OCI-LY1 (cell line): ENCODE results near the gene ASIC4.

Experiments used
- H2AFZ ChIP-seq: fragments of 200-600 bp; sonication (generic), shearing (Covaris generic); 2 replicates; pipeline ENCODE4 v1.6.0; 2014; ENCODE audit warnings: antibody characterized with exemption, mild to moderate bottlenecking, low read length
- H3F3A ChIP-seq: fragments of 200-600 bp; sonication (generic), shearing (Covaris generic); 2 replicates; pipeline ENCODE4 v1.6.0; 2014; ENCODE audit warnings: mild to moderate bottlenecking, antibody characterized with exemption, low read length, moderate library complexity; ENCODE audit not compliant: insufficient read depth
- H3K27ac ChIP-seq: fragments of 200-600 bp; sonication (generic); 2 replicates; pipeline ENCODE4 v1.5.1; 2014; ENCODE audit warnings: low read length, mixed run types, mild to moderate bottlenecking, low read depth; ENCODE audit not compliant: poor library complexity, severe bottlenecking
- H3K27me3 ChIP-seq: fragments of 200-600 bp; sonication (generic); 2 replicates; pipeline ENCODE4 v1.6.0; 2014; ENCODE audit warnings: antibody characterized with exemption, mild to moderate bottlenecking, low read length, moderate library complexity; ENCODE audit not compliant: insufficient read depth
- H3K36me3 ChIP-seq: fragments of 200-600 bp; sonication (generic); 2 replicates; pipeline ENCODE4 v1.6.1; 2014; ENCODE audit warnings: mild to moderate bottlenecking, antibody characterized with exemption, low read length, moderate library complexity, mixed read lengths; ENCODE audit not compliant: insufficient read depth
- H3K4me1 ChIP-seq: fragments of 200-600 bp; sonication (generic); 2 replicates; pipeline ENCODE4 v1.5.1; 2014; ENCODE audit warnings: mild to moderate bottlenecking, low read length, moderate library complexity; ENCODE audit not compliant: insufficient read depth, severe bottlenecking
- H3K4me2 ChIP-seq: fragments of 200-600 bp; sonication (generic), shearing (Covaris generic); 2 replicates; pipeline ENCODE4 v1.6.1; 2014; ENCODE audit warnings: low read length
- H3K4me3 ChIP-seq: fragments of 200-600 bp; sonication (generic); 2 replicates; pipeline ENCODE4 v1.5.1; 2014; ENCODE audit warnings: low read length, low read depth, mild to moderate bottlenecking, mixed read lengths; ENCODE audit not compliant: poor library complexity, severe bottlenecking
- H3K79me2 ChIP-seq: fragments of 200-600 bp; shearing (Covaris generic); 2 replicates; pipeline ENCODE4 v1.6.1; 2016; ENCODE audit warnings: mixed run types, low read length, mixed read lengths; ENCODE audit not compliant: insufficient read depth
- H3K9ac ChIP-seq: fragments of 200-600 bp; sonication (generic), shearing (Covaris generic); 2 replicates; pipeline ENCODE4 v1.6.1; 2014; ENCODE audit warnings: mild to moderate bottlenecking, low read length, mixed read lengths
- H3K9me2 ChIP-seq: fragments of 200-600 bp; sonication (generic), shearing (Covaris generic); 2 replicates; pipeline ENCODE4 v1.6.1; 2014; ENCODE audit warnings: low read depth, mild to moderate bottlenecking, low read length, mixed read lengths
- H3K9me3 ChIP-seq: fragments of 200-600 bp; shearing (Covaris generic); 2 replicates; pipeline ENCODE4 v1.6.1; 2014; ENCODE audit warnings: low read length, mixed read lengths
- H4K20me1 ChIP-seq: fragments of 200-600 bp; sonication (generic), shearing (Covaris generic); 2 replicates; pipeline ENCODE4 v1.6.0; 2016; ENCODE audit warnings: mild to moderate bottlenecking, low read length; ENCODE audit not compliant: insufficient read depth
- EZH2 ChIP-seq: fragments of 200-600 bp; sonication (generic), shearing (Covaris generic); IDR thresholded peaks from 2 replicates; pipeline ENCODE4 v1.8.0; 2017; ENCODE audit warnings: borderline replicate concordance, mixed run types, mild to moderate bottlenecking, antibody characterized with exemption, low read length, moderate library complexity, mixed read lengths
- TF ChIP-seq, protein P1 (sequence below): fragments of 200-600 bp; sonication (generic), shearing (Covaris generic); IDR thresholded peaks from 2 replicates; pipeline ENCODE4 v1.5.1; 2017; ENCODE audit warnings: mild to moderate bottlenecking, antibody characterized with exemption, low read length, moderate library complexity, mixed read lengths

The ASIC4 gene

DNA sequence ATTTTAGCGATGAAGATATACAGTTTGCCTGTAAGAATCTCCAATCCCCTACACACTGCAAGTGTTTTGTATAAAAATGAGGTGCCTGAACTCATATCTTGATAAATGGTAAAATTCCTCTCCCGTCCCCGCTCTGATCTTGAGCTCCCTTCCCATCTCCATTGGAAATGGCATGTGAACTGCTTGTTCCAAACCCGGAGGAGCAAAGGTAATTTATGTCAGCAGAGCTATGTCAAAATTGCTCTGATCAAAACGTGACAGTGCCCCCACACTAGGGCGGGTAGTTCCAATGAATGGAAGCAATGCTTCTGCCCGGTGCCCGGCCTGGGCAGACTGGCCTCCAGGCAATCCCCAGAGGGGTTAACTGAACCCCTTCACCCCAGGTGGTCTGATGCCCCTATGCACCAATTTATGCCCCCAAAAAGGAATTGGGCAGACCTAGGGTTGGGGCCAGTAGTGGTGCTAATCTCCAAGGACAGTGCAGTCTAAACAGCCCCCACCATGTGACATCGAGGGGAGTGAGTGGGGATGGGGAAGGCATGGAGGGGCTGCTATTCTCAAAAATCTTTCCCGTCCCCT is 19.2 kb upstream of the ASIC4 start:
- no peak overlapping the region for H3K9ac ChIP-seq
- no peaks in the 10 kb centered on the region for H4K20me1 ChIP-seq
- no peaks in the 10 kb centered on the region for H3K9me3 ChIP-seq
- no peaks in the 10 kb centered on the region for H3K36me3 ChIP-seq
- H3F3A ChIP-seq = no peaks in the 10 kb centered on the region
- no peak overlapping the region for H2AFZ ChIP-seq
- H3K4me2 ChIP-seq = no peak overlapping the region
- no peak overlapping the region for H3K4me3 ChIP-seq
- H3K27ac ChIP-seq = no peak overlapping the region
- H3K27me3 ChIP-seq = 0 out of 2 replicates have a peak, but pooled peaks cover 5% of the 10 kb centered on the region
- peaks cover 21% of the 10 kb centered on the region for H3K4me1 ChIP-seq
- no peaks in the 10 kb centered on the region for H3K79me2 ChIP-seq
- TF ChIP-seq EZH2 = no peak
- TF ChIP-seq, protein P1, sequence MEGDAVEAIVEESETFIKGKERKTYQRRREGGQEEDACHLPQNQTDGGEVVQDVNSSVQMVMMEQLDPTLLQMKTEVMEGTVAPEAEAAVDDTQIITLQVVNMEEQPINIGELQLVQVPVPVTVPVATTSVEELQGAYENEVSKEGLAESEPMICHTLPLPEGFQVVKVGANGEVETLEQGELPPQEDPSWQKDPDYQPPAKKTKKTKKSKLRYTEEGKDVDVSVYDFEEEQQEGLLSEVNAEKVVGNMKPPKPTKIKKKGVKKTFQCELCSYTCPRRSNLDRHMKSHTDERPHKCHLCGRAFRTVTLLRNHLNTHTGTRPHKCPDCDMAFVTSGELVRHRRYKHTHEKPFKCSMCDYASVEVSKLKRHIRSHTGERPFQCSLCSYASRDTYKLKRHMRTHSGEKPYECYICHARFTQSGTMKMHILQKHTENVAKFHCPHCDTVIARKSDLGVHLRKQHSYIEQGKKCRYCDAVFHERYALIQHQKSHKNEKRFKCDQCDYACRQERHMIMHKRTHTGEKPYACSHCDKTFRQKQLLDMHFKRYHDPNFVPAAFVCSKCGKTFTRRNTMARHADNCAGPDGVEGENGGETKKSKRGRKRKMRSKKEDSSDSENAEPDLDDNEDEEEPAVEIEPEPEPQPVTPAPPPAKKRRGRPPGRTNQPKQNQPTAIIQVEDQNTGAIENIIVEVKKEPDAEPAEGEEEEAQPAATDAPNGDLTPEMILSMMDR = no peak
- H3K9me2 ChIP-seq = no peaks in the 10 kb centered on the region

DNA sequence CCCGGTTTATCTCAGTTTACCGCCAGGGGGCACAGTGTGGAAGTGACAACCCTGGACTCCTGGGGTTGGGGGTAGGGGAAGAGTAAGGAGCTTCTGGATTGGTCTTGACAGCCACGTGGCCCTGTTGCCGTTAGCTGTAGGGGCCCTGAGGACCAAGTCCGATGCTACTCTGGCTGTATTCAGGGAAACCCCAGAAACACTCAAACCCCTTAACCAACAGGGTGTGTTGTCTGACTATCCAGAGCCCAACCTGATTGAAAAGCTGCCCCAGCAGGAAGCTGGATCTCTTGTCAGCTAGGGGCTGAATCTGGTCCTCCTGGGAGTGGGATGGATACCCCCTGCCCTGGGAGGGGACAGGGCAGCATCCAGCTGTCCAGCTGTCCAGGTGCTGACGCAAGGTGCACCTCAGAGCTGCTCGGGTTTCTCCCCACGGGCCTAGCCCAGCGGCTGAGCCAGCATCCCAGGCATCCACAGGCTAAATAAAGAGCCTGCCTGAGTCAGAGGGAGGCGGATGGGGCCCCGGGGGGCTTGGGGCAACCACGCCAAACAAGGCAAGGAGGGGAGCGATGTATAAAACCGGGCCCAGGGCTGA is 18.7 kb upstream of the ASIC4 start:
- H3K9me3 ChIP-seq = no peaks in the 10 kb centered on the region
- no peak for TF ChIP-seq EZH2
- TF ChIP-seq, protein P1 = peak; percentile 68
- no peak overlapping the region for H3K4me3 ChIP-seq
- H3K79me2 ChIP-seq = no peaks in the 10 kb centered on the region
- H3K9me2 ChIP-seq = no peaks in the 10 kb centered on the region
- no peak overlapping the region; the same call in 1 of the 2 replicates for H3K4me2 ChIP-seq
- no peaks in the 10 kb centered on the region for H3K36me3 ChIP-seq
- no peaks in the 10 kb centered on the region for H4K20me1 ChIP-seq
- peaks cover 22% of the 10 kb centered on the region for H3K4me1 ChIP-seq
- H3K27ac ChIP-seq = no peak overlapping the region
- H3K9ac ChIP-seq = no peak overlapping the region; the same call in 1 of the 2 replicates
- H2AFZ ChIP-seq = no peak overlapping the region
- no peaks in the 10 kb centered on the region for H3F3A ChIP-seq
- 0 out of 2 replicates have a peak, but pooled peaks cover 5% of the 10 kb centered on the region for H3K27me3 ChIP-seq

DNA sequence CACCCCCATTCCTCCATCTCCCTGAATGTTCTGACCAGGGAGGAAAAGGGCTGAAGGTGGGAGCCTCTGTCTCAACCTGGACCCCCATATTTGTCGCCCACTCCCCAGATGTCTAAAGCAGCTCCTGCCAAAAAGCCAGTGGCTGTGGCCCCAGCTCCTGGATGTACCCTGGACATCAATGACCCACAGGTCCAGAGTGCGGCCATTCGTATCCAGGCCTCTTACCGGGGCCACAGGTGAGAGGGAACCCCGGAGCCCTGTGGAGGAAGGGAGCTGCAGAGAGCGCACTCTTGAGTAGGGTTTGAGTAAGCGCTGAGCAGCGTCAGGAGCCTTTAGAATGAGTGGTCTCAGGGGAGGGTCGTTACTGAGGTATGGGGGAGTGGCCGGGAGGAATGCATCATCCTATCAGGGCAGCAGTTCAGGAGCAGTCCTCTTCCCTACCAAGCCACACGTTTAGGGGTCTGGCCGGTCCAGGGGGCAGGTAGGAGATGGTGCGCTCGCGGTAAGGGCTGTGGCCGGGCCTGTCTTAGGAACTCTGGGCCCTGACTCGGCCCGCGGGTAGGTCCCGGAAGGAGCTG is 17.9 kb upstream of the ASIC4 start:
- no peak overlapping the region for H2AFZ ChIP-seq
- H3K4me2 ChIP-seq = no peak overlapping the region
- no peaks in the 10 kb centered on the region for H3K36me3 ChIP-seq

More for the DNA sequence above, 17.9 kb upstream of the ASIC4 start:
- no peaks in the 10 kb centered on the region for H3K9me2 ChIP-seq
- H3K4me1 ChIP-seq = peaks cover 22% of the 10 kb centered on the region
- H3K4me3 ChIP-seq = no peak overlapping the region
- H3K9me3 ChIP-seq = no peaks in the 10 kb centered on the region
- TF ChIP-seq, protein P1 = no peak
- TF ChIP-seq EZH2 = no peak
- H4K20me1 ChIP-seq = no peaks in the 10 kb centered on the region
- 0 out of 2 replicates have a peak, but pooled peaks cover 5% of the 10 kb centered on the region for H3K27me3 ChIP-seq
- no peaks in the 10 kb centered on the region for H3F3A ChIP-seq
- H3K9ac ChIP-seq = no peak overlapping the region
- H3K27ac ChIP-seq = no peak overlapping the region
- no peaks in the 10 kb centered on the region for H3K79me2 ChIP-seq
